ENCODE data around the gene ZNF30. TPM values are rescaled to one million over a fixed set of nuclear protein-coding genes. Genes with fewer than 3 reads are reported as not detected.

Gene ZNF30
- total and polyA plus RNA-seq, 2 donors (not counting 1 experiment from before 2014, with no cell fraction given), result 3.3 TPM

DNA sequence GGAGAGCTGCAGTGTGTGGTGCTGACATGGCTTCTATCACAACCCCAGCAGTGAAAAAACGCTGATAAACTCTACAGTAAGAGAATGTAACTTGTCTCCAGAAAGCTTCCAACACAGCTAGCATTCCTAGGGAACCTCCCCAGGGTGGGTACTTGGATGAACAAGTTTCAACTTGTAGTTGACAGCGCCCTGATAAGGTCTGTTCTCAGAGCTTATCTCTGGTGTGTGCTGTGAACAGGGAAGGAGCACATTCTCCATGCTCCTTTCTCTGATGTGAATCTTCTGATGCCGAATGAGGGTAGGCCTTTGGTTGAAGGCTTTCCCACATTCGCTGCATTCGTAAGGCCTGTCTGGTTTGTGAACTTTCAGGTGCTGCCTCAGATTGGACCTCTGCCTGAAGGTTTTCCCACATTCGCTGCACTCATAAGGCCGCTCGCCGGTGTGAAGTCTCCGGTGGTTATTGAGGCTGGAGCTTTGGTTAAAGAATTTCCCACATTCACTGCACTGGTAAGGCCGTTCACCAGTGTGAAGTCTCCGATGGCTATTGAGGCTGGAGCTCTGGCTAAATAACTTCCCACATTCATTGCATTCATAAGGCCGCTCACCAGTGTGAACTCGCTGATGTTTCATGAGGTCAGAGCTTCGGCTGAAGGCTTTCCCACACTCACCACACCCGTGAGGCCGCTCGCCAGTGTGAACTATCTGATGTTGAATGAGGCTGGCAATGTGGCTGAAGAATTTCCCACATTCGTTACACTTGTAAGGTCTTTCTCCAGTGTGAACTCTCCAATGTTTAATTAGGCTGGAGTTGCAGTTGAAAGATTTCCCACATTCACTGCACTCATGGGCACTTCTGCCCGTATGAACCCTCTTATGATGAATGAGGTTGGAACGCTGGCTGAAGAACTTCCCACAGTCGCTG is 31.4 kb downstream of the ZNF30 start:
- Mint-ChIP-seq H3K27ac (no peak overlapping the region), H3K9me3 (ENCODE audit: insufficient read depth) (peaks cover 26% of the 10 kb centered on the region), H3K4me1 (peaks cover 22% of the 10 kb centered on the region), H3K4me3 (no peak overlapping the region), H3K27me3 (no peaks in the 10 kb centered on the region)
- ATAC-seq (ENCODE audit: low read depth), result no peak
- WGBS (ENCODE audit: insufficient coverage), result 98% methylated on average over 13 of the region's 22 CpGs
- Histone ChIP-seq H3K4me3 (ENCODE audit: control extremely low read depth in 1 of 5, extremely low read depth in 1 of 5, insufficient read depth in 1 of 5, low read depth in 2 of 5, low read length in 4 of 5) (peak overlapping the region in 1 of 5 experiments; percentile 4), H3K4me2 (replicated peaks; ENCODE audit: low read depth, low read length, poor library complexity, severe bottlenecking) (no peak overlapping the region), H3K4me1 (ENCODE audit: control insufficient read depth in 2 of 2, insufficient read depth in 2 of 2, low read length in 2 of 2) (peaks cover 16% of the 10 kb centered on the region in 2 donors), H3K36me3 (replicated peaks in 1 of 2; ENCODE audit: control extremely low read depth in 1 of 2, control insufficient read depth in 1 of 2, extremely low read depth in 1 of 2, insufficient read depth in 2 of 2, low read length in 1 of 2) (peaks cover 13 to 40% of the 10 kb centered on the region in 2 experiments), H4K20me1 (ENCODE audit: control insufficient read depth, insufficient read depth, low read length, poor library complexity, severe bottlenecking) (no peaks in the 10 kb centered on the region), H2AFZ (ENCODE audit: insufficient read depth, low read depth, low read length, poor library complexity, severe bottlenecking) (no peak overlapping the region), H3K27ac (ENCODE audit: low read length in 2 of 2) (no peak overlapping the region), H3K79me2 (ENCODE audit: control insufficient read depth, insufficient read depth, low read length) (peaks cover 24% of the 10 kb centered on the region), H3K27me3 (replicated peaks in 1 of 4; ENCODE audit: control extremely low read depth in 1 of 4, control insufficient read depth in 3 of 4, insufficient read depth in 4 of 4, low read length in 3 of 4) (no peaks in the 10 kb centered on the region), H3K9ac (ENCODE audit: low read length) (no peak overlapping the region), H3K9me3 (ENCODE audit: control extremely low read depth in 1 of 3, control insufficient read depth in 2 of 3, insufficient read depth in 1 of 3, low read length in 2 of 3) (peaks cover 5 to 76% (median 57%) of the 10 kb centered on the region in 3 donors)
- intact Hi-C loops (cut with micrococcal nuclease), result no loop called here
- ChIA-PET CTCF (no interaction called here), POLR2A (no interaction called here)
- DNase-seq, result no peak
- TF ChIP-seq, protein P1, sequence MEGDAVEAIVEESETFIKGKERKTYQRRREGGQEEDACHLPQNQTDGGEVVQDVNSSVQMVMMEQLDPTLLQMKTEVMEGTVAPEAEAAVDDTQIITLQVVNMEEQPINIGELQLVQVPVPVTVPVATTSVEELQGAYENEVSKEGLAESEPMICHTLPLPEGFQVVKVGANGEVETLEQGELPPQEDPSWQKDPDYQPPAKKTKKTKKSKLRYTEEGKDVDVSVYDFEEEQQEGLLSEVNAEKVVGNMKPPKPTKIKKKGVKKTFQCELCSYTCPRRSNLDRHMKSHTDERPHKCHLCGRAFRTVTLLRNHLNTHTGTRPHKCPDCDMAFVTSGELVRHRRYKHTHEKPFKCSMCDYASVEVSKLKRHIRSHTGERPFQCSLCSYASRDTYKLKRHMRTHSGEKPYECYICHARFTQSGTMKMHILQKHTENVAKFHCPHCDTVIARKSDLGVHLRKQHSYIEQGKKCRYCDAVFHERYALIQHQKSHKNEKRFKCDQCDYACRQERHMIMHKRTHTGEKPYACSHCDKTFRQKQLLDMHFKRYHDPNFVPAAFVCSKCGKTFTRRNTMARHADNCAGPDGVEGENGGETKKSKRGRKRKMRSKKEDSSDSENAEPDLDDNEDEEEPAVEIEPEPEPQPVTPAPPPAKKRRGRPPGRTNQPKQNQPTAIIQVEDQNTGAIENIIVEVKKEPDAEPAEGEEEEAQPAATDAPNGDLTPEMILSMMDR (IDR thresholded peaks at IDR 0.05), result no peak
- no peak for TF ChIP-seq EZH2 (IDR thresholded peaks at IDR 0.05; ENCODE audit: borderline replicate concordance, insufficient read depth, low read depth, low read length, poor library complexity, severe bottlenecking)

DNA sequence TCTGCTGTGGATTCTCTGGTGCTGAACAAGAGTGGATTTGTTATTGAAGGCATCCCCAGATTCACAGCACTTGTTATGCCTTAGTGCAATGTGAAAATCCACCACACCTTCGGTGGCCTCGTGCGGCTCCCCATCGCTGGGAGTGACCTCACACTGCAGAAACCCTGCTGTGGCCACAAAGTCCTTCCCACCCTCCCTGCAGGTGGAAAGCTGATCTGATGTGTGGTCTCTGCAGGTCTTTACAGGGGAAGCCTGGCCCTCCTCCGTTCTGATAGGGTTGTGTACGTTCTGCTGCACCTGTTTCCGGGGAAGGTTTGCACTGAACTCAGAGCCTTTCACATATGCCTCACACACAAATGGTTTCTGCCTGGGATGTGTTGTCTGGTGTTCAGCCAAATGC is 32.3 kb downstream of the ZNF30 start:
- no peak overlapping the region for H3K4me2 ChIP-seq (replicated peaks; ENCODE audit: low read depth, low read length, poor library complexity, severe bottlenecking)
- no peak overlapping the region for H3K9ac ChIP-seq (ENCODE audit: low read length)
- peaks cover 5 to 76% (median 49%) of the 10 kb centered on the region in 3 donors for H3K9me3 ChIP-seq (ENCODE audit: control extremely low read depth in 1 of 3, control insufficient read depth in 2 of 3, insufficient read depth in 1 of 3, low read length in 2 of 3)
- TF ChIP-seq, protein P1 (IDR thresholded peaks at IDR 0.05), result no peak
- no peak for TF ChIP-seq EZH2 (IDR thresholded peaks at IDR 0.05; ENCODE audit: borderline replicate concordance, insufficient read depth, low read depth, low read length, poor library complexity, severe bottlenecking)
- H3K27ac Mint-ChIP-seq, result no peak overlapping the region
- no peak for DNase-seq
- H4K20me1 ChIP-seq (ENCODE audit: control insufficient read depth, insufficient read depth, low read length, poor library complexity, severe bottlenecking), result no peaks in the 10 kb centered on the region
- H3K27me3 Mint-ChIP-seq, result no peaks in the 10 kb centered on the region
- H3K4me1 ChIP-seq (ENCODE audit: control insufficient read depth in 2 of 2, insufficient read depth in 2 of 2, low read length in 2 of 2), result peaks cover 17 to 20% of the 10 kb centered on the region in 2 donors
- ATAC-seq (ENCODE audit: low read depth), result no peak
- WGBS (ENCODE audit: insufficient coverage), result 92% methylated on average over 2 of the region's 7 CpGs
- H3K4me1 Mint-ChIP-seq, result peaks cover 26% of the 10 kb centered on the region
- peaks cover 20% of the 10 kb centered on the region for H3K9me3 Mint-ChIP-seq (ENCODE audit: insufficient read depth)
- POLR2A ChIA-PET, result no interaction called here
- H3K79me2 ChIP-seq (ENCODE audit: control insufficient read depth, insufficient read depth, low read length), result peaks cover 33% of the 10 kb centered on the region
- CTCF ChIA-PET, result no interaction called here
- no peak overlapping the region for H3K4me3 Mint-ChIP-seq
- no peaks in the 10 kb centered on the region for H3K27me3 ChIP-seq (replicated peaks in 1 of 4; ENCODE audit: control extremely low read depth in 1 of 4, control insufficient read depth in 3 of 4, insufficient read depth in 4 of 4, low read length in 3 of 4)
- peak overlapping the region in 1 of 5 experiments; percentile 4 for H3K4me3 ChIP-seq (ENCODE audit: control extremely low read depth in 1 of 5, extremely low read depth in 1 of 5, insufficient read depth in 1 of 5, low read depth in 2 of 5, low read length in 4 of 5)
- no peak overlapping the region for H3K27ac ChIP-seq (ENCODE audit: low read length in 2 of 2)
- peaks cover 13 to 40% of the 10 kb centered on the region in 2 experiments for H3K36me3 ChIP-seq (replicated peaks in 1 of 2; ENCODE audit: control extremely low read depth in 1 of 2, control insufficient read depth in 1 of 2, extremely low read depth in 1 of 2, insufficient read depth in 2 of 2, low read length in 1 of 2)
- H2AFZ ChIP-seq (ENCODE audit: insufficient read depth, low read depth, low read length, poor library complexity, severe bottlenecking), result no peak overlapping the region
- intact Hi-C loops (cut with micrococcal nuclease), result no loop called here

Data from B cell (primary cell).